Ishikawa (cell line): ENCODE results near the gene CEND1.

Experiments used
- CEBPB ChIP-seq: IDR thresholded peaks from 2 replicates; pipeline ENCODE4 v1.6.1; 2012
- RAD21 ChIP-seq: IDR thresholded peaks from 2 replicates; pipeline ENCODE4 v1.6.1; 2012; ENCODE audit warnings: low read depth

- TF ChIP-seq RAD21 (no peak), CEBPB (no peak)
Measured at GRCh38 chr11:833849-834311, 44.0 kb upstream of the CEND1 start.
